HG03432 (cell line): ENCODE data around the gene RNF144B.
"Not testable (repeated sequence)": the region's sequence is repeated elsewhere in the genome, so short reads cannot be mapped to it uniquely, and the experiment has no call there.

Source experiments
- ATAC-seq: cut with Tn5 transposase; IDR thresholded peaks from one replicate; pipeline ENCODE4 v1.9.1; 2021; ENCODE audit warnings: mild to moderate bottlenecking, moderate library complexity; ENCODE audit not compliant: unreplicated experiment

The RNF144B gene

DNA sequence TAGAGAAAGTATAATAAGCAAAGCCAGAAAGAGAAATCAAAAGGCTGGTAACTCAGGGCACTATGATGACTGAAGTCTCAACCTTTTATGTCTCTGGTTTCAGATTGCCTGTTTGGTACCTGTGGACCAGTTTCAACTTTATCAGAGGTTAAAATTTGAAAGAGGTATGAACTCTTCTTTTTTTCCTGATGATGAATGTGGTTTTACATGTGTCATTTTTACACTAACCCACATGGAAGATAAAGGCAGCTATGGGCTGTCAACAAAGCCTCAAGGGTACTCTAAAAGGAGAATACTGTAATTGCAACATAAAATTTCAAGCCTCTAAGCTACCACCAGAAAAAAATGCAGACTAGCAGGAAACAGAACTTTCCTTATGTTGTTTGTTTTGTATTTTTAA lies 52.4 kb downstream of the RNF144B start:
- ATAC-seq: no peak

DNA sequence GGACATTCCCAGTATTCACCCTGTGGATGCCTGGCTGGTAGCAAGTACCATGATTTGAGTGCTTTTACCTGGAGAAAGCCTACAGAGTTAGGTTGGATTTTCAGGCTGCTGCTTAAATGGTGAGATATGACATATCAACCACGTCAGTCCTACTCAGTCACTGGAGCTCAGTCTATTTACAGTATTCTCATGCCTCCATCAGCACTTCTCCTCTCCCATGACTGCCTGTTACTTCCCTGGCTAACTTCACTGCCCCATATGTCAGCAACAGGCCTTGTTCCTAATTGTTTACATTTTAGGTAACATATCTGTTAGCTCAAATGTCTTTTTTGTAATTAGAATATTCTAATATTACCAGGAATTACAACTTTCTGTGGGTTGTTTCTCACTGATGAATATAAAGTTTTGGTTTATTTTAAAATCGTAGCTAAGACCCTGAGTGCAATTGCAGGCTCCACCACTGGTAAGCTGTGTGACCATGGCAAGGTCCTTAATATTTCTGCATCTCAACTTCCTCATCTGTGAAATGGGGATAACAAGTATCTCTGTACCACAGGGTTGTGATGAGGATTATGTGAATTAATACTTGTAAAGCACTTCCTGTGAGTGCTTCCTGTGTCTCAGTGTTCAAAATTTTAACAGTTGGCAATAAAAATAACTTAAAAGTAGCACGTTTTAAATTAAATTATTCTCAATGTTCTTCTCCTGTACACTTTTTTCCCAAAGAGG lies 54.3 kb downstream of the RNF144B start:
- ATAC-seq: no peak

DNA sequence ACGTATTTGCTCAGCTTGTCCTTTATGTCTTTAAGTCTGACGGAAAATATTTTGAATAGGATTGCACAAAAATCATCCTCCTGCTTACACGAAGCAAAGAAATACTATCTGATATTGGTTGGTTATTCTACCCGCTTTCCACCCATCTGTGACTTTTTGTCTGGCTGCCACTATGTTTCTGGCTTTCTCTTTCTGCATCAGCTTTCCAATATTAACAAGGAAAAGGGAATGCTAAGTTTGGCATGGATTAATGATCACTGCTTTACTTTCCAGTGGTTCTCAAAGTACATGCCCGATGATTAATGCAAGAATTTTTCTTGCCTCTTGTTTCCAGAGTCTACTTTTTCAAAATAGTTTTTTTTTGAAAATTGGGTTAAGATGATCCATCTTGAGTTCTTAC lies 57.0 kb downstream of the RNF144B start:
- ATAC-seq: no peak

DNA sequence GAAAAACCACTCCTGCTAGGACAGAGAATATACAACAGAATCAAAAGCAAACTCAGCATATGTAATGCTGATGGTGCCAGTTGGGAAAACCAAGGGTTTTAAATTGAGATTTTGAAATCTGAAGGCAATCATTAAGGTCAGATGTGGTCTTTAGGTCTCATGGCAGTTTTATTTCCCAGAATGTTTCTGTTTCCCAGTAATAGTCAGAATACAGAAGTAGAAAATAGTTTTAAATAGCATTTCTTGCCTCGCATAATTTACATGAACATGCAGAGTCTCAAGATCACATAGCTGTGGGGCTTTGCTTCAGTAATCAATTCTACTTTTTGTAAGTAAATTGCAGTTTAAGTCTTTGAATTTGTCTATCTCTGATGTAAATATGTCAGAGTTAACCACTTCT lies 58.1 kb downstream of the RNF144B start:
- ATAC-seq: no peak

DNA sequence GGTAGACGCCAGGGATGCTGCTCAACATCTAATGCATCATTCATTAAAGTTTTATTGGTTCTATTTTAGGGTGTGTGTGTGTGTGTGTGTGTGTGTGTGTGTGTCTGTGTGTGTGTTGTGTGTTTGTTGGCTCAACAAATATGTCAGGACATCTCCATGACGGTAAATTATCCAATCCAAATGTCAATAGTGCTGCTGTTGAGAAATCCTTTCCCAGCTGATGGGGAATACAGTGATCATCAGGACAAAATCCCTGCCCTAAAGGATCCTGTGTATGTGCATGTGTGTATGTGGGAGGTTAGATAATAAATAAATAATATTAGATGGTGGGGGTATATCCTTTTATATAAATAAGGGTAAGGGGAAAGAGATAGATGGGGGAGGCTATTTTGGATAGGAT lies 59.6 kb downstream of the RNF144B start:
- no peak for ATAC-seq

DNA sequence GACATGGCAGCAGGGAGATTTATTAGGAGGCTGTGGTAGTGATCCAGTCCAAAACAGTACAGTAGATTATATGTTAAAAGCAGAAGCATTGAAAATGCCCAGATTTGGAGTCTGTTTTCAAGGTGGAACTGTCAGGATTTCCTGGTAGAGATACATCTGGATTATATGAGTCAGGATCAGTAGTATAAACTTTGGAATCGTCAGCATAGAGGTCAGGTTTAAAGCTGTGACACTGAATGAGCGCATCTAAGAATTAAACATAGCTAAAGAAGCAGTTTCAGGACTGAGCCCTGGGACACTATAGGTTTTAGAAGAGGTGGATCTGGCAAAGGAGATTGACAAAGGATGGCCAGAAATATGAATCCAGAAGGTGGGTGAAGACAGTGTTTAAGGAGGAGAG lies 60.4 kb downstream of the RNF144B start:
- ATAC-seq: no peak

DNA sequence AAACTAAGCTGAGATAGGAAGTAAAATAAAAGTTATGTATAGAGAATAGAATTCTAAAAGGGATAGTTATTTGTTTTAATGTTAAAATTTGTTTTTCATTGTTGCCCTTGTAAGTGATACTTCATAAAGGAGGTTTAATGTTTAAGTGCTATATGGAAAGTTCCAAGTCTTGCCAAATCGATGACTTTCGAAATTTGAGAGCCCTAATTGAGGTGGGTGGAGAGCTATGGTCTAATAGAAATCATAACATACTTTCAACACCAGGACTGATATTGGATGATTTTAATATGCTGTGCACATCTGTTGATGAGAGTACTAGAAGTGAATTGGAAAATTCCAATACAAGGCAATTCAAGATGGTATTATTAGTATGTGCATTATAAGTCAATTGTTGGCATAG lies 64.6 kb downstream of the RNF144B start:
- no peak for ATAC-seq

DNA sequence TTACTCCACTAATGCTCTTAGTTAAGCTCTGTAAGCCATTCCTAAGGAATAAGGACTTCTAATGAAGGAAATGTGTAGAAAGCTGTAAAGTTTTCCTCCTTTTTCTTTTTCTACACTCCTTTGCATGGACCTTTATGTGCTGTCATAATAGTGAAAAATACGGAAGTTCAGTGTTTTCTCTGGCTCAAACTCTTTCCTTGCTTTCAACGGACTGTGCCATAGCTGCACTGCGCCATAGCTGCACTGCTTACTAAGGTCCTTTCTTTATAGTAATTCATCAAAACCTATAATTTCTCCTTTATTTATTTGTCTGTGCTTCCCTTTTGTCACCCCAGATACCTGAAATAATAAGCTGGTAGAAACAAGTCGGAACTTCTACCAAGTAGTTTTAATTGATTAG lies 67.3 kb downstream of the RNF144B start:
- no peak for ATAC-seq

DNA sequence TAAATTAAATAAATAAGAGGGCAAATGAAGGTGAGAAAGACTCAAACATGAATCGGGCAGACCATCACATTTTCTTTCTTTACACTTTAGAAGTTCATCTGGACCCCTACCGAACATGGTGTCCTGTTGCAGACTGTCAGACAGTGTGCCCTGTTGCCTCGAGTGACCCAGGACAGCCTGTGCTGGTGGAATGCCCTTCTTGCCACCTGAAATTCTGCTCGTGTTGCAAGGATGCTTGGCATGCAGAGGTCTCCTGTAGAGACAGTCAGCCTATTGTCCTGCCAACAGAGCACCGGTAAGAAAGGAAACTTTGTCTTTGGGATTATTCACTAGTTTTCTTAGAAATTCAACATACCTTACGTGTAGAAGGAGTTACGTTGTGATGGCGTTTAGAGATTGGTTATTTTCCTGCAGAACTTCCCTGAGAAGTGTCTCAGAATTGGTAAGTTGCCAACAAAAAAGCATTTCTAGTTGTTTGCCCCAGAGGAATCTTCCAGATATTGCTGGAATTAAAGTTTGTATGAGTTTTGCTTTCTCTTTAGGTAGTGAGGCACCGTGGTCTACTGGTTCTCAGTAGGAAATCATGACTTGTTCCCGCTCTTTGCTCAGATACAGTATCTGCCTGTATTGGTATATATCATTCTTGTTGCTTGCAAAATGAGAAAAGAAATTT lies 70.1 kb downstream of the RNF144B start:
- no peak for ATAC-seq

DNA sequence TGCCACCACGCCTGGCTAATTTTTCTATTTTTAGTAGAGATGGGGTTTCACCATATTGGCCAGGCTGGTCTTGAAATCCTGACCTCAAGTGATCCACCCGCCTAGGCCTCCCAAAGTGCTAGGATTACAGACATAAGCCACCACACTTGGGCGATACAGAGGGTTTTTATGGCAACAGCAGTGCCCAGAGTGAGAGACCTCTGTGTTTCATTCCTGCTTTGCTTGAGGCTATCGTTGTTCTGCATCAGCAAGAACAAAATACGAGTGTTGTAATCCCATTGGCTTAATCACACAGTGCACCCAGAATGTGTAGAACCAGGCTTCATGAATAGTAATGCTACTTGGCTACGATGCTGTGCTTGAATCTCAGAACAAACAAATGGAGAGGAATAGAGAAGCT lies 70.9 kb downstream of the RNF144B start:
- ATAC-seq: not testable (repeated sequence)

DNA sequence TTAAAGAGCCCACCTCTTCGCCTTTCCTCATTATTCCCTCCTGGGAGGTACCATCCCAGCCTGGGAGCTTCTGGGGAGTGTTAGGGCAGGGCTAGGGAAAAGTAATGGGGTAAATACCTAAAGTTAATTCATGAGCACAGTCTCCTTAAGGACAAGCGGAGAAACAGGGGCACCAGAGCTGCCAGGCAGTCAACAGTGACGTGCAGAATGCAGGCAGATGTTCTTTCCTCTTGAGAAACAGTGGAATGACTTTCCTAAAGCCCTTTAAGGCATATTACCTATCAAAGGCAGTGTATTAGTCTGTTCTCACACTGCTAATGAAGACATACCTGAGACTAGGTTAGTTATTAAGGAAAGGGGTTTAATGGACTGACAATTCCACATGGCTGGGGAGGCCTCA lies 76.3 kb downstream of the RNF144B start:
- no peak for ATAC-seq

DNA sequence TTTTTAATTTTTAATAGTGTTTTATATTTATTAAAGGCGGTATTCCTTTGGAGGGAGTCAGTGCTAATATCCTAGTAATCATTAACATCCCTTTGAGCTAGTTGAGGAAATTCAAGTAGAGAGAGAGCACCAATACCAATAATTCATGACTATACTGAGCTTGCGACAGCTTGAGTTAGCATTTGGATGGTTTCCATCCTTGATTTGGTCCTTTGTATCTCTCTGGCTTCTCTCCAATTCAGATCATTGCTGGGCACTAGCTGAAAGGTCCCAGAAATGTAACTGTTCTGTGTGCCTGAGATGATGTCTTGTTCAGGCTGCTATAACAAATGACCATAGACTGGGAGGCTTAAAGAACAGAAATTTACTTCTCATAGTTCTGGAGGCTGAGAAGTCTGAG lies 77.0 kb downstream of the RNF144B start:
- ATAC-seq: no peak

DNA sequence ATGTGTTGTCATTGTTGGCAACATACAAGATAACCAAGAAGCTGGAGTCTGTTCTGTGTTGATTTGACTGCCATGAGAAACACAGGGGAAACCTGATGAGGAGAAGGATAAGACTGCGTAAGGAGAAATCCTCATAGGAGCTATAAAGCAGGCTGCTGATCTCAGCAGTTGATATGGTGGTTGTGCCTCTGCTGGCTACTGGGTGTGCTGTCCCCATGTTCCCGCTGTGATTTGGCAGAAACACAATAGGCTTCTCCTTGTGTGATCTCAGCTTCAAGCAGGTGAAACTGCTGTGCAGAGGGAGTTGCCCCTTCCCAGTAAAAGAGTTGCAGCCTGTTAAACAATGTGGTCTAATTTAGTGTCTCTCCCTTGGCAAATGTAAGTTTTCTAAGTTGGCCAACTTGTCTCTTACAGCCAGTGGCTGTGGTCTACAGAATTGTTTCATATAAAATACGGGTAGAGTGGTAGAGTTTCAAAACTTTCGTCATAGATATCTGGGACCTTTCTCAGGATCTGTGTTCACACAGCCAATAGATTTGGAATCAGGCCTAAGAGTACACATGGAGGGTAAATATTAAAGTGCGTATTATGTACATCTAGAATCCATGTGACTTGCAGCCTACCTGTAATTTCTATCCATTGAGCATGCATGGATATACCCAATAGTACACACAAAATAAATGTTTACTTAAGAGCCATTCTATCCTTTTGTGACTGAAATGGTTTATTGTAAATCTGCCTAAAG lies 78.4 kb downstream of the RNF144B start:
- no peak for ATAC-seq

DNA sequence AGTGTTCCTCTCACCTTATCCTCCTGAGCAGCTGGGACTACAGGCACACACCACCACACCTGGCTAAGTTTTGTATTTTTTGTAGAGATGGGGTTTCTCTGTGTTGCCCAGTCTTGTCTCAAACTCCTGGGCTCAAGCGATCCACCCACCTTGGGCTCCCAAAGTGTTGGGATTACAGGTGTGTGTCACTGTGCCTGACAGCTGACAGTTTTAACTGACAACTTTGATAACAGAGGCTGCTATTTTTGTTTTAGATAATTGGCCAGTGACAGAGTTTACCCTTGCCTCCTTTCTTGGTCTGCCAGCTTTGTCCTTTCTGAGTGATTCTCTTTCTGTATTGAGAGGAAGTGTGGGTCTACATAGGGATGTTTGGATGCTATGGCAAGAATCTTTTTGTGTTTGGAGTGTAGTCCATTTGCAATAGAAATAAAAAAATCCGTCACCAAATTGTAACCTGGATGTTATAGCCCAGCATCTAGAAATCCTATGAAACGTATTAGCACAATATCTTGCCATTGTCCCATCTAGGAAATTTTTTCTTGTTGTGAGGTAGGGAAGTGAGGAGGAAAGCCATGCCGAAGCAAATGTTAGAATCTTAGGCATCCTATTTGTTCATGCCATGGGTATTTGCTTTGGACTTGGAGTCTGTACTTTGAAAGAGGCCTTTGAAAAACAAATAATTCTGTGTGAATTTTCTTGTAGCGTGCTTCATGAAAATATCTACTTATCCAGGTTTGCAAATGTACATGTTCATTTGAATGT lies 80.8 kb downstream of the RNF144B start:
- no peak for ATAC-seq

DNA sequence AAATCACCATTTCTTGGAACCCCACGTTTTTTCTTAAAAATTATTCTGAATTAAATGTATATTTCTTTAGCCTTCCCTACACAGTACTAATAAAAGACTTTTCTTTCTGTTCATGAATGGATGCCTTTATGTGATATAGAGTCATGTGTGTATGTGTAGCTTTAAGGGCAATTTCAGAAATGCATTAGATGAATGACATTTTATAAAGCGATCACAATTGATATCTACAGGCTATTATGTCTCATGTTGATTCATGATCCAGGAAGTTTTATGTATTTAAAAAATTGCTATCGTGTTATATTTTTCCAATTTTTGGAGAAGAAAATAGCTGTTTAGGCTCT lies 81.3 kb downstream of the RNF144B start:
- no peak for ATAC-seq

DNA sequence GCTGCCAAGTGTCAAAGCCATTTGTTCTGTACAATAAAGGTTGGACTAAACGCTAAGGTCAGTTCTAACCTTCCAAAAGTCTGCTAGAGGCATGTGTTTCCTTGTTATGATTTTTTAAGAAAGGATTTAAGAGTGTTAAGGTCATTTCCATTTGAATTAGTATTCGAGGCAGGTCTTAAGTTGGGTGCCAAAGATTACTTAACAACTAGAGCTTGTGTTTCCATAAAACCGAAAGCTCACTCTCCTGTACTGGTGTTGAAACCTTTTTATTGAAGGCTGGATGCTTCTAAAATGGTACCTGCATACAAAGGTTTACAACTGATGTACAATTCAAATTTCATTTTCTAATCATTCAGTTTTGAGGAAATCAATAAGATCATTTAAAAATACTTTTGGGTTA lies 82.4 kb downstream of the RNF144B start:
- ATAC-seq: no peak

DNA sequence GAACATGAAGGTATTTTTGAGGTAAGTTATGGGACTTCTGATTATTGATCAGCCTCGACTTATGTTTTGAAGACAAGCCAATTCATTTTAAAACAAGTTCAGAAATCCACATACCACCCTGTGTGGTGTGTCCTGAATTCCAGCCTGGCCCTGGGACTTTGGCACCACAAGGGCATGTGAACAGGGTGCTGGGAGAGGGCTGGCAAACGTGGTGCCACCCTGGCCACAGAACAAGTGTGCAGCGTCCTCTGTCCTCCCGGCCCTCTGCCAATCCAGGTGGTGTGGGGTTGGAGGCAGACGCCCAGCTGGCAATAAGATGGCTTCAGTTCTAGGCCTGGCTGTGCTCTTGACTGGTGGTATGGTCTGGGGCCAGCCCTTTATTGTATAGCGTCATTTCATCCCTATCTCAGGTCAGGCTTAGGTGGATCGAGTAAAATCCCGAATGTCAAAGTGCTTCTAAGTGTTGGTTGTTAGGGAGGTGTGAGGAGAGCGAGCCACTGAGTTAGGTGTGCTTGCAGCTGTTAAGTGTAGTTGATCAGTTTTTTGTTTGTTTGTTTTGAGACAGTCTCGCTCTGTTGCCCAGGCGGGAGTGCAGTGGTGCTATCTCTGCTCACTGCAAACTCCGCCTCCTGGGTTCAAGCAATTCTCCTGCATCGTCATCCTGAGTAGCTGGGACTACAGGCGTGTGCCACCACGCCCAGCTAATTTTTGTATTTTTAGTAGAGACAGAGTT lies 84.2 kb downstream of the RNF144B start:
- ATAC-seq: no peak

DNA sequence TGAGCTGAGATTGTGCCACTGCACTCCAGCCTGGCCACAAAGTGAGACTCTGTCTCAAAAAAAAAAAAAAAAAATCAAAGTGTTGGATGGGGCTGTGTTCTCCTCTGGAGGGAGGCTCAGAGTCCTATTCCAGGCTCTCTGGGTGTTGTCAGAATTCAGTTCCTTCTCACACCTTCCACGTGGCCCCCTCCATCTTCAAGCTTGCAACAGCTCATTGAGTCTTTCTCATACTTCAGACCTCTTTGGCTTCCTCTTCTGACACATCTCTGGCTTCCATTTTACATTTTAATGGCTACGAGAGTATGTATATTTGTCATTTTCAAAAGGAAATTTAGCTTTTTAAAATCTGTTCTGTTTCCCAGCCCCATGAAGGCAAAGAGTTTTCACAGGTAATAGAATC lies 85.8 kb downstream of the RNF144B start:
- no peak for ATAC-seq

DNA sequence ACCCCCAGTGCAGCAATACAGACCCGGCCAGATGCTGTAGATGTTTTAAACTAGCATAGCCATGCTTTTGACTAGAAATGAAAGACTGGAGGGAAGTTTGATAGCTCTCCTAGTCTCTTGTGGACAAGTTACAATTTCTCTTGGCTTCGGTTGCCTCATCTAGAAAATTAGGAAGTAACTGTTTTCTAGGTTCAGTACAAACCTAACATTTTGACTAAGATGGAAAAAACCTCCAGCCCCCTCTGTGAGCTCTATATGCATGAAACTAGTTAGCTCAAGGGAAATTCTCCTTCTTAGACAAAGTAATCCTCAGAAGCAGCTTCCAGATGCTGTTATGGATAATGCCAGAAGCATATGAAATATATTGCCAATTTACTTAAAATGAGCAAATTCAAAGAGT lies 86.6 kb downstream of the RNF144B start:
- peak; percentile 53 for ATAC-seq

DNA sequence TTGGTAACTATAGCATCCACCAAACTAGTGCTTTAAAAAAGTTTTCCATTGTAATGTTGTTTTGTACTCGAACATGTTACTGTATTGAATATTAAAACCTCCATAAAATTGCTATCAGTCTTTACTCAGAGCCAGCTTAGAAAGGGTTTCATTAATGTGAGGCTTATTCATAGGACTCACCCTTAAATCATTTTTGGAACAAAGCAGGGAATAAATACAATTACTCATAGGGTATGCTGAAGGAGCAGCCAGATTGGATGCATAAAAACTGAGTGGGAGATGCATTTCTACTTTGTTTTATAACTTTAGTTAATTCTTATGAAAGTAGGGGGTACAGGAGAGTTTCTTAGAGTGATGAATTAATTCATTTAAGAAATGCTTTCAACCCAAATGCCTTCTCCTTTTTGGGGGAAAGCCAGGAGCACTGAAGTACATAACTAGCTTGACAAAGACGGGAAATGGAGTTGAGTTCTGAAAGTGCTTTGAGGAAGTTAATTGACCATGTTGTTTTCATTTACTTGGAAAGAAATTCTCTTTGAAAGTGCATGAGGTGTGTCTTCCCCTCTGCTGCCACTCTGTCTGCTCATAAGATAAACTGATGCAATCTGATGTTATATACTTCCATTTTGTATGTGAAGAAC lies 90.3 kb downstream of the RNF144B start:
- ATAC-seq: no peak
